ENCODE measurements around the gene RBM4B.
"Not testable (repeated sequence)": the region's sequence is repeated elsewhere in the genome, so short reads cannot be mapped to it uniquely, and the experiment has no call there.

The RBM4B gene, protein sequence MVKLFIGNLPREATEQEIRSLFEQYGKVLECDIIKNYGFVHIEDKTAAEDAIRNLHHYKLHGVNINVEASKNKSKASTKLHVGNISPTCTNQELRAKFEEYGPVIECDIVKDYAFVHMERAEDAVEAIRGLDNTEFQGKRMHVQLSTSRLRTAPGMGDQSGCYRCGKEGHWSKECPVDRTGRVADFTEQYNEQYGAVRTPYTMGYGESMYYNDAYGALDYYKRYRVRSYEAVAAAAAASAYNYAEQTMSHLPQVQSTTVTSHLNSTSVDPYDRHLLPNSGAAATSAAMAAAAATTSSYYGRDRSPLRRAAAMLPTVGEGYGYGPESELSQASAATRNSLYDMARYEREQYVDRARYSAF
- total RNA-seq, result 12.3 to 17.0 (median 13.0) reads per million in 3 experiments

DNA sequence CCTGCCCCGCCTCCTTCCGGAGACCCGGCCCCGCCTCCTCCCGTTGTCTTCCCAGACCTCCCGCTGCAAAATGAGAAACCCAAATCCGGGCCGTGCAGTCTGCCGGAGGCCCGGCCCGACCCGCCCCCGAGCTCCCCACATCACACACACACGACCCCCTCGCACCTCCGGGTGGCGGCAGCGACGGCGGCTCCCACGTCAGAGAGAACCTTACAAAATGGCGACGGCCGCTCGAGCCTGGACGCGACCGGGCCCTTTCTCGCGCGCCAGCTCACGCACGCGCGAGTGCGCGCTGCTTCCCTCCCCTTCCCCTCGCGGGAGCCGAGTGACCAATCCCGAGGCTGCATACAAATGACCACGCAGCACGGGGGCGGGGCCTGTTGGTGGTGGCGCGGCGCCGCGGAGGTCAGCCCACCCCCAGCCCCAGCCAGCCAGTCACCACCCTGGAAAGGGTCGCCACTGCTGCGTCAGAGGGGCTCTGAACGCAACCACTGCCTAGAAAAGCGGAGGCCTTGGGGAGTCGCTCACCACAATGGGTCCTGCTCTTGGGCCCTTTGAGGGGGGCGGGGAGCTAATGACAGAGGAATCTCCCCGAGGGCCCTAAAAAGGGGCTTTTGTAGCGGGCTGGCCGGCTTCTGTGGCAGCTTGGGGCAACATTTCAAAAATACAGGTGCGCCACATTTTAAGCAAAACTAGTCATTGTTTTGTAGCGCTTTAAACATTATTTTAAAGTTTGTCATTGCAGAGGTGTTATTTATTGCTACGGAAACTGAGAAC lies at the start of gene RBM4B:
TSS of gene RBM4B (minus strand) at position 289 of the 777 bp plus-strand sequence. CDS start 808 bp downstream, outside the sequence.
- DNase-seq, result peak; percentile 96

DNA sequence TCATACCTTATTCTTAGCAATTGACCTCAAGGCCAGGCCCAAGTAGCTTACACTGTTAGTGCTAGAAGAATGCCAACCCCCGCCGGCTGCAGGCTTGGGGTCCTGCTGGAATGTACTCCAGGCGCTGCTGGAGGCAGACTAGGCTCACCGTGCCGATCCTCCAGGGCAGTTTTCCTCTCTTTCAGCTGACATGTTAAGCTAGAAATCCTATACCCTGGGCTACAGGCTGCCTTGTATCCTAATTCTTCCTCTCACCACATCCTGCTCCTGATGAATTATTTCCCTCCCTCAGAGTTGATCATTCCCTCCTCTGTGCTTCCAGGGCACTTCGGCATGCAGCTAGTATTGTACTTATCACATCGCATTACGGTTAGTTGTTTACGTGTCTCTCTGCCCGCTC lies 48.0 kb upstream of the RBM4B start:
- no peak for DNase-seq

DNA sequence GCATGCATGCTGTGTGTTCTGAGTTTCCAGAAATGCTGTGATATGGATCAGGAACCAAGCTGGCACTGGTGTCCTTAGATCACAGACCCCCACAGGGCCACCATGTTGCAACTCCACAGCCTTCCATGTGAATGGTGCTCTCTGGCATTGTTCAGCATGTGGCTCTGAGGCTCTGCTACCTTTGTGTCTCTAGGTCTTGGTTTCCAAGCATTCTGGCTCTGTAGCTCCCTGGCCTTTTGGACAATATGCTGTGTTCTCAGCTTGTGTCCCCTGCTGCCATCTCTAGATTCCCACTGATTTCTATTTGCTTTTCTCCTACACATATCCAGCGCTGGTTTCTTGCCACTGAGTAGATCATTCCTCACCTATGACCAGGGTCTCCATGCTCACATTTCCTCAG lies 47.4 kb upstream of the RBM4B start:
- no peak for DNase-seq

DNA sequence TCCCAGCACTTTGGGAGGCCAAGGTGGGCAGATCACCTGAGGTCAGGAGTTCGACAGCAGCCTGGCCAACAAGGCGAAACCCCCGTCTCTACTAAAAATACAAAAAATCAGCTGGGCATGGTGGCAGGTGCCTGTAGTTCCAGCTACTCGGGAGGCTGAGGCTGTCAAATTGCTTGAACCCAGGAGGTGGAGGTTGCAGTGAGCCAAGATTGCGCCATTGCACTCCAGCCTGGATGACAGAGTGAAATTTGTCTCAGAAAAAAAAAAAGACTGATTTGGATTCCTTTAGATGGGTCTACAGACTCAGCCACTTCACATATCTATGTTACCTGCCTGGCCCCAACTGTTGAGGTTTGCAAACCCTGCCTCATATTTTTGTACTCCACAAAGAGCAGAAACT lies 46.5 kb upstream of the RBM4B start:
- DNase-seq, result not testable (repeated sequence)

DNA sequence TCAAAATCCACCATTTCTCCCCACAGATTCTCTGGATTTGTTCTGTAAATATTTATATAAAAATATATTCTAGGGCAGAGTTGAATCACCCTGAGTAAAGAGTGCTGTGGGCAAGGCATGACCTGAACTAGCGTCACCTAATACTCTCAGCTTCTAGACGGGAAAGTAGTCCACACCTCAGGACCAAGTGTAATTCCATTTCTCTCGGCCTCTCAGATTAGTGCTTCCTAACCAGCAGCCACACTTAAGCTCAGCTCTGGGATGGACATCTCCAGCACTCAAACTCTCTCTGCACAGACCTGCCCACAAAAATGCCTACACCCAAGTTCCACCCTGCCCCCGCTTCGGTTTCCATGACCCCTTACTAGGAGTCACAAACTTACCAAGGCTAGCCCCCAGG lies 46.0 kb upstream of the RBM4B start:
- DNase-seq, result no peak

DNA sequence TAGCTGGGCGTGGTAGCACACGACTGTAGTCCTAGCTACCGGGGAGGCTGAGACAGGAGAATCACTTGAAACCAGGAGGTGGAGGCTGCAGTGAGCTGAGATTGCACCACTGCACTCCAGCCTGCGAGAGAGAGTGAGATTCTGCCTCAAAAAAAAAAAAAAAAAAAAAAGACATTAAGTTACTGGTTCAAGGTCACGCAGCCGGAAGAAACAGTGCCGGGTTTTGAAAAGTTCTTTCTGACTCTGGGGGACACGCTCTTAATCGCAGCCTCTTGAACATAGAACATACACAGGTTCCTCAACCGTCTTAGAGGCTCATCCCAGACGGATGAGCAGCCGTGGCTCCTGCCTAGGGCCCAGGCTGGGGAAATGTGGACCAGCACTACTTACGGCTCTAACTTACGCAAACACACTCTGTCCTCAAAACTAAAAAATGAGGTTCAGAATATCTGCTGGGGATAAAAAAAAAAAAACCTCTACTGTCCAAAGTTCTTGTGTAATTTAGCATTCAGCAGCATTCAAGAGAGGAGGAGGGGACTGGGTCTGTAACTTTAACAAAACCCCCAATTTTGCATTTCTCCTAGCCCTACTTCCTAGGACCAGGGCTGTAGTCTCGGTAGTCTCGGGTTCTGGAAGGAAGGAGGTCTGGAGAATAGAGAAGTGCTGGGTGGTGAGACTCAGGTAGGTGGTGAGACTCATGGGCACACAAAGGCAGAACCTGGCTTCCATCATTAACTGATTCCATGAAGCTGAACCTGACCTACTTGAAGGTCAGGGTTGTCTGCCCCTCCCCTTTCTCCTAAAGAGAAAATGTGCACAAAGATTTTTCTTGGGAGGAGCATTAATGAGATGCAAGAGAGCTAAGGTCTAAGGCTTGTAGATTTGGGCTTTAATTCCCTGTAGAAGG lies 45.3 kb upstream of the RBM4B start:
- no peak for DNase-seq

DNA sequence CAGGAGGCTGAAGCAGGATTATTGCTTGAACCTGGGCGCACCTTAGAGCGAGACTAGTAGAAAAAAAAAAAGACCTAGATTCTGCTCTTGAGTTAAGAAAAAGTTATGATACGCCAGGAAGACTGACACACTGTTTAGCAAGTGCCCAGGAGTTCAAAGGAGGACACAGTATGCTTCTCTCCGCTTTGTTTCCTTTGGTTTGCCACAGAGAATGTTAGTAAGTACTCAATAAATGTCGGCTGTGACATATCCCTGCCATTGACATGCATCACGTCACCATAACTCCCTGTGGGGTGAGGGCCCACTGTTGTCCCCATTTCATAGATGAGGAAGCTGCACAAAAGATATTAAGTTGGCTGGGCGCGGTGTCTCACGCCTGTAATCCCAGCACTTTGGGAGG lies 44.3 kb upstream of the RBM4B start:
- DNase-seq, result no peak

DNA sequence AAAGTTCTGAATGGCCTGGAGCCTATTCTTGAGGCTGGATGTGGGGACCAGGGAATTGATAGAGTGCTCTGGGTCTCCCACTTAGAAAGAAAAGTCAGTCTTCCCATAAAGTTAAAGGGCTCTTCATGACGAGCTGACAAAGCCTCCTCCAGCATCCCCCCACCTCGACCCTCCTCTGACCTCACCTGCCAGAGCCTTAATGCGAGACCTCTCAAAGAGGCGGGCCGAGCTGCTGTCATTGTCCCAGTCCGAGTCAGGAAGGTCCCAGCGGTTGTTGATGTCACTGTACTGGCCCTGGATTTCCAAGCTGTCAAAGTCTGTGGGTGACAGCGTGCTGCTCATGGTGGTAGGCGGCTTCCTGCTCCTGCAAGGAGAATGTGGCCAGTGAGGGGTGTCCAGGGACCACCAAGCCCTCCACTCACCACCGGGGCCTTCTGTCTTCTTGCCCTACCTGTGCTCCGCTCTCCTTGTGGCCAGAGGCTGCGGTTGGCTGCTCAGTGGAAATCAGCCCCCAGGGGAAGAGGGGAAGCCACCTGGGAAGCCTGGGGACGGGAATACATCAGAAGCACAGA lies 43.3 kb upstream of the RBM4B start:
- no peak for DNase-seq

DNA sequence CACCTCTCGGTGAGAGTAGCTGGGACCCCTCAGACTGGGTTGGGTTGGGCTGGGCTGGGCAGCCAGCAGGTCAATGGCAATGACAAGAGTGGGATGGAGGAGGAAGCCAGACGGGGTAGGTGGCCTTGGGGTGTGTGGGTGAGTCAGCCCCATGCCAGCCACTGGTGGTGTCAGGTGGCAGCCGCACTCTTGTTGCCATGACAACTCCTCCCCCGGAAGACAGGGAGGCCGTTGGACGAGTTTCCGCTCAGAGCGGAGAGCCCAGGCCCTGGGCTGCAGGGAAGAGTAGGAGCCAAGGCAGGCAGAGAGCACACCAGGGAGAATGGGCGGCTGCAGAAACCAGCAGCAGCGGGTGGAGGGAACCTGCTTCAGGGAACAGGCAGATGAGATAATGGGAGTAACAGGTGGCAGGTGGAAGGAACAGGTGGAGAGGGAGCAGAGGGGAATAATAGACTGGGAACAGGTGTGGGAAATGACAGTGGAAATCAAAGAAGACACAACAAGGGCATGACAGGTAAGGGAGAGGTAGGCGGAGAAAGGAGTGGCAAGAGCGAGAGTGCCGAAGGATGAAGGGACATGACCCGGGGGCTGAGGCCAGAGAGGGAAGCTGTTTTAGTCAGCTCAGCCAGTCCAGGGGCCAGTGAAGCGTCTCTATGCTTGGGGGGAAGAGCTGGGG lies 42.7 kb upstream of the RBM4B start:
- DNase-seq, result peak; percentile 3

DNA sequence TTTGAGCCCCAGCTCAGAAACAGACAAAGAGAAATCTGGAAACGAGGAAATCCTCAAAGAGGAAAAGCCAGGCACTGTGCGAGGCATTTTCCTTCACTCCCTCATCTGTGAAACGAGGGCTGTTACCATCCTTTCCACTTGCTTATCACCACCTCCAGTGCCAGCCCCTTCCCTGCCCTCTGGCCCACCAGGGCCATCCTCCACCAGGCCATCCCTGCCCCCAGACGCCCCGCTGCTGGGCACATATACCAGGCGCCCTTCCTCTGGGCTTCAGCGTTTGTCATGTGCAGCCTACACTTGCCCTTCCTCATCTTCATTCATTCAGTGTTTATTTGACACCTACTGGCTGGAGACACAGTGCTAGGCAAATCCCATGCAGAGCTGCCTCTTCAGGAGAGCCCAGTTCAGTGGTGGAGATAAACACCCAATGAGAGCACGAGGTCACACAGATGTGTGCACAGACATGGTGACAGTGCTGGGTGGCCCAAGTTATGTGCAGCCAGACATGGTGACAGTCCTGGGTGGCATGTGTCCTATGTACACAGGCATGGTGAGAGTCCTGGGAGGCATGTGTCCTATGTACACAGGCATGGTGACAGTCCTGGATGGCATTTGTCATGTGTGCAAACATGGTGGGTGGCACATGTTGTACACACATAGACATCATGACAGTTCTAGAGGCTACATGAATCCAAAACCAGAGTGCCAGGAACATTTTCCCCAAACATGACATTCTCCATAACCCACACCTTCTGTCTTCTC lies 41.6 kb upstream of the RBM4B start:
- no peak for DNase-seq

DNA sequence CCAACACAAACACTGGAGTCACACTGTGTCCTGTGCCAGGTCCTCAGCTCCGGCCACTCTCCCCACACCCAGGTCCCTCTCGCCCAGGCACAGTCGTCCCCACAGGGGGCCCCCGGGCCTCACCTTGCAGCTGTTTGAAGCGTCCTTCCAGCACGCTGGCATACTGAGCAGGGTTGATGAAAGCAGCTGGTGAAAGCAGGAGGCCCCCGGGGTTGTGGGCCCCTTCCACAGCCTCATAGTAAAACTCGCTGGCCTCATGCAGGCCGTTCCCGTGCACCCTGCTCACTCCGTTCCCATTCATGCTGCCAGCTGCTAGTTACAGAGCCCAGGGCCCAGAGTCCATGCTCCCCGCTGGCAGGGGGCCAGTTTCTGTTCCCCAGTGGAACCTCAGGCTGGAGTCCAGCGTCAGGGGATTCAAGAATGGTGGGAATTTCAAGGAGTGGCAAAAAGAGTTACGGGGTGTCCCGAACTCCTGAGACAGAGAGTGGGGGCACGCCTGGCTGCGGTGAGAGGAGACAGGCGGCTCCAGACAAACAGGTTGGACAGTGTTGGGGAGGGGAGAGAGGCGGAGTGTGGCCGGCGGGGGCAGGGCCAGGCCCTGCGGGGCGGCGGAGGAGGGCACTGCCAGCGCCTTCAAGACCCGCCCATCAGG lies 40.8 kb upstream of the RBM4B start:
- no peak for DNase-seq

DNA sequence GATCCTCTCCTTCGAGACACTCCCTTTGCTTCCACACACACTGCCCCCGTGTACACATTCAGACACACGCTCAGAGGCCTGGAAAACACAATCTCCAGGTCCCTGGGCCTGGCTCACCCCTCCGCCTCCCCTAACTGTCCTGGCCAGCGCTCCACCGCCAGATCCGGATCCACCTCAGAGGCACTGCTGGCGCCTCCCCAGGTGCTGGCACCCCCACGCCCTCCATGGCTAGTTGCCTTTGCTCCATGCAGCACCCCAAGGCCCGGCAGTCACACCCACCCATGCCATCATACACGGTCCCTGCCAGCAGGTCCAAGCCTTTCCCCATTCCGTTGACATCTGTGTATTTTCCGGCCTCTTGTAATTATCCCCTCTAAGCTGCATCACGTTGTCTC lies 40.2 kb upstream of the RBM4B start:
- no peak for DNase-seq

DNA sequence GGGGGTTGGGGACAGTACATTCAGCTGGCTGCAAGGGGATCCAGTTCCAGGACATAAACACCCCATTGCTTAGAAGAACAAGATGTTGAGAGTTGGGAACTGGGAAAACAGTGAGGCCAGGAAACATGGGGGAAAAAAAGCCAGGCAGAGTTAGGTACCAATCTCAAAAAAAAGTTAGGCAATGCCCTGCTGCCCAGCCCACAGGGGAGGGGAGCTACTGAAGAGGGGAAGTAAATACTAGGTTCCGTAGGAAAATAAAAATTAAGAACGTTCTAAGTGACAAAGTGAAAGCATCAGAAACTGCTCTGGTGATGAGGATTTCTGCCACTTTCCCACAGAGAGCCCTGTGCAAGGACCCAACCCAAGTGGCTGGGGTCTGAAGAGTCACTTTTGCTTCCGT lies 39.3 kb upstream of the RBM4B start:
- no peak for DNase-seq

DNA sequence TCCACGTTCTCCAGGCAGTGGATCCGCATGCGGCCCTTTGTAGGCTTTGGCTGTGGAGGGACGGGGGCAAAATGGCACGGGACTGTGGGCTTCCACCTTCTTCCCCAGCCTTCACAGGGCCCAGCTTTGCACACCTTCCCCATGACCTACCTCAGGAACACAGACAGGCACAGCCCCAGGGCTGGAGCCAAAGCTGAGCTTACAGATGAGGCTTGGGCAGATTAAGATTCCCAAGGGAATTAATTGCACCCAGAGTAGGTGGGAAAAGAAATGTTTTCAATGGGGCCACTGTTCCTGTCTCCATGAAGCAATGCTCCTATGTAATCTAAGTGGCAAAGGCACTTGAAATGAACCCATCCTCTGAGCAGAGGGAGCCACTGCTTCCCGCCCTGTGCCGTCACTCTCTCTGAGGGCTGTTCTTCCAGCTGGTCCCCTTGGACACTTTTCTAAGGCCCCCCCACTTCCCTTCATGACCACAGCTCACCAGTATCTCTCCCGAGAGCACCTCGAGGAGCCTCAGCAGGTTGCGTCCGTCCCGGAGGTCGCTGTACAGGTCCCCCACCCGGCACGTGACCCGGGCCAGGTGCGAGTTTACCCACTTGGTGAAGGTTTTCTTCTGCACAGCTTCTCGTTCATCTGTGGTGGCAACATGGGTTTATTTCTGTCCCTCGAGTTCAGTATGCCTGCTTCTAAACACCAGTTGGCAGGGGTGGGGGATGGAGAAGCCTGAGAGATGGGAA lies 37.8 kb upstream of the RBM4B start:
- no peak for DNase-seq

DNA sequence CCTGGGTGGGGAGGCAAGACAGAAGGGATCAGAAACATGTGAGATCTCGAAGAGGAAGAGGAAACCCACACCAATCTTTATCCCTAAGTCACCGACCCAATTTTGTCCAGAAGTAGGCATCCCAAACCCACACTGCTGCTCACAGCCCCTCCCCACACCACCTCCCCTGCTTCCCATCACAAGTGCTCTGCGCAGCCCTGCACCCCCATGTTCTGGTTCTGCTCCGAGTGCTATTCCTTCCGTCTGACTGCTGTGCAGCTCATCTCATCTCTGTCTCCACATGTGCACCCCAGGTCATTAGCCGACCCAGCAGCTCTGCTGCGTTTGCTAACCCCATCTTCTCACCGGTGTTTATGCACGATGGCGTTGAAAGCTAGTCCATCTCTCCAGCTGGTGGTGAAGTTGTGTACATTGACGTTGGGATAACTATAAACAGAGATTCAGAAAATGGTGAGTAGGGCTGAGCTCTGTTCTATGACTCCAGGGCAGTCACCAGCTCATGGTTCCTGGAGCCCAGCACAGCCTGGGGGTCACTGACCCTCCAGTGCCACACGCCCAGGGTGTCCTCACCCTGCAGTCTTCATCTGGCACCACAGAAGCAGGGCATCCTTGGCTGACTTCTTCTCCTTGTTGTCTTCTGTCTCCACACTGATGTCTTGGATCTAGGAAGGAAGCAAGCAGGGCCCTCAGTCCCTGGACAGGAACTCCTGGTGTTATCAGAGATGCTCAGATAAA lies 36.2 kb upstream of the RBM4B start:
- no peak for DNase-seq

DNA sequence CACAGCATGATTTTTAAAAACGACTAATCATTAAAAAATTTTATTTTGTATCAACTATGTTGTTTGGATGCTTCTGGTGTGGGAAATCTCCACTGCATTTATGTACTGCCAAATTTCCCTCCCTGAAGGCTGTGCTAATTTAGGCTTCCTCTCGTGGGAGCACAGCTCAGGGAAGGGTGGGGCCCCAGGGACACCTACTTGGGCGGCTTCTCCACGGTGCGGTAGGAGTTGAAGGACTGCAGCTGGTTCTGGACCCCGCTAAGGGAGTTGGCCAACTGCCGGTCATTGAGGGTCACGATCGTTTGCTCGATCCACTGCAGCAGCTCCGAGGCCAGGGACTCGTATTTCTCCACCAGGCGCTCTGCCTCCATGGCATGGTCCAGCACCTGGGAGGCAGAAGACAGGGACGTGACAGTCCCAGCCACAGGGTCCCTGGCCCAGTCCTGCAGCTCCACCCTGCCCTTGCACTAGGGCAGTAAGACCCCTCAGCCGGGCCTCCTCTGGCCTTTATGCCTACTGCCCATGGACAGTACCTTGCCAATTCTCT lies 32.8 kb upstream of the RBM4B start:
- no peak for DNase-seq

DNA sequence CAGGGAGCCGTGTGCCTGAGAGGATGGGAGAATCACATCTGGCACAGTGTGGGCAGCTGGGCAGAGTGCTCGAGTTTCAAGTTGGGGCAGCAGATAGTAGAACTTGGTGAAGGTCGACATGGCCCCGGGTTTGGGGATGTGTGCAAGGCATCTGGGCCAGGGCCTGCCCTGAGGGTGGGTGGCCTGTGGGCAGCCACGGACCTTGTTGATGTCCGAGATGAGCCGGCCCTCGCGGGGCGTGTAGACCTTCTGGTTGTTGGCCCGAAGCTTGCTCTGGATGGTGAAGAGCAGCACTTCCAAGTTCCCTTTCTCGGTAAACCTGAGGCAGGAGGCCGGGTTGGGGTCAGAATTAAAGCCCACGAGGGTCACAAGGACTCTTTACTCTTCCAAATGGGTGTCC lies 31.0 kb upstream of the RBM4B start:
- no peak for DNase-seq

DNA sequence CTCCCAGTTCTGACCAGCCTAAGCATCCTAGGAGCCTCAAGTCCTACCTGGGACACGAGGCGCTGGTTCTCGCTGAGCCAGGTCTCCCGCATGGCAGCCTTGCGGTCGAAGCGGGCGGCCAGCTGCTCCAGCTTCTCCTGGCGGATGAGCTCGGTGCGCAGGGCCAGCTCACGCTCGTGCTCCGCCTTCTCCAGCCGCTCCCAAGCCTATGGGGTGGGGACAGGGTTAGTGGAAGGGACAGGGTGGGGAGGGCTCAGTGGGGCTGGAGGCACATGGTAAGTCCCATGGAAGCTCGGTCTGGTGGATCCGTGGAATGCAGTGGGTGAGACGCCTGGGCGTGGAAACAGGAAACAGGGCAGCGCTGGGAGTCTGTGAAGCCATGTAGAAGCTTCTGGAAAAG lies 30.4 kb upstream of the RBM4B start:
- no peak for DNase-seq

DNA sequence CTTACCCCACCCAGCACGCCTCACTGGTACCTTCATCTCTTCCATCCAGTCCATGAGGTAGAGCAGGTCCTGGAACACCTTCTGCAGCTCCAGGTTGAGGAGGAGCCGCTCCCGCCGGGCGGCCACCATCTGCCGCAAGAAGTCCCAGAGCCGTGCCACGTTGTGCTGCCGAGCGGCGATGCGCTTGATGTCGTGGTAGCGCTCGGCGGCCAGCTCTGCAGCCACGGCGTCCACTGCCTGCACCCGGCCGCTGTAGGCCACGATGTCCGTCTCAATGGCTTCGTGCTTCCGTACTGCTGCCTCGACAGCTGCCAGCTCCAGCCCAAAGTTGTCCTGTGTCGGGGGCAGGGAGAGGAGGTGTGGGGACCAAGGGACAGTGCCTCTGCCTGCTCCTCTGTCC lies 29.8 kb upstream of the RBM4B start:
- DNase-seq, result no peak

Measured in central memory CD4-positive, alpha-beta T cell (primary cell).